ENCODE measurements around the gene DCAF11. TPM values are rescaled to one million over a fixed set of nuclear protein-coding genes. Genes with fewer than 3 reads are reported as not detected.

DCAF11 gene
- total and polyA plus RNA-seq, 2 of the 13 experiments (the other 11 are each of a cell fraction or from before 2014, with no cell fraction given), result 150 to 257 TPM

DNA sequence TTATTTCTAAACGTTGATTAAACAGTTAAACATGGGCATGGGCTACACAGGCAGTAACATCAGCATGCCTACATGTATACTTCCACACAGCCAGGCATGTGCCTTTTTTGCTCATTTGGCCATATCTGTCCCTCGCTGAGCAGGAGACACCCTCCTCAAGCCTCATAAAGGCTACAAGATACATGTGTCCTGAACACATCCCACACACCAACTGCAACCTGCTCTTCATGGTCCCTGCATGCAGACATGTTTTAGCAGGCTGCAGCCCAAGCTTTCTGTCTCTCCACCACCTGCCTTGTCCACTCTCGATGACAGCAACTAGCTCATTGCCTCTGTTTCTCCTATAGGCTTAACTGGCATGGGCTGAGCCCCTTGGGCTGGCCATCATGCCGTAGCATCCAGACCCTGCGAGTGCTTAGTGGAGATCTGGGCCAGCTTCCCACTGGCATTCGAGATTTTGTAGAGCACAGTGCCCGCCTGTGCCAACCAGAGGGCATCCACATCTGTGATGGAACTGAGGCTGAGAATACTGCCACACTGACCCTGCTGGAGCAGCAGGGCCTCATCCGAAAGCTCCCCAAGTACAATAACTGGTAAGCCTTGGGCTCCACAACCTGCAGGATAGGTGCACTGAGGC, 17.9 kb upstream of the DCAF11 start (continued):
- TF ChIP-seq BCLAF1 (IDR thresholded peaks at IDR 0.05) (no peak), MBNL3 (CRISPR knock-in tag; conservative IDR thresholded peaks at IDR 0.05) (no peak), ZSCAN31 (CRISPR knock-in tag; IDR thresholded peaks at IDR 0.05; ENCODE audit: low read depth) (no peak), ZNF709 (CRISPR knock-in tag; IDR thresholded peaks at IDR 0.05) (no peak), ZNF234 (CRISPR knock-in tag; conservative IDR thresholded peaks at IDR 0.05) (no peak), ZNF282 (IDR thresholded peaks at IDR 0.05; ENCODE audit: partially characterized antibody) (no peak), ATF1 (CRISPR knock-in tag; IDR thresholded peaks at IDR 0.05) (no peak), ZNF841 (CRISPR knock-in tag; IDR thresholded peaks at IDR 0.05; ENCODE audit: borderline replicate concordance) (no peak), NFATC3 (CRISPR knock-in tag; IDR thresholded peaks at IDR 0.05) (no peak), ZNF615 (CRISPR knock-in tag; IDR thresholded peaks at IDR 0.05; ENCODE audit: borderline replicate concordance) (no peak), ZNF775 (CRISPR knock-in tag; IDR thresholded peaks at IDR 0.05; ENCODE audit: borderline replicate concordance) (no peak), ZNF205 (CRISPR knock-in tag; IDR thresholded peaks at IDR 0.05) (no peak), ZNF17 (CRISPR knock-in tag; IDR thresholded peaks at IDR 0.05) (no peak), CENPT (CRISPR knock-in tag; IDR thresholded peaks at IDR 0.05; ENCODE audit: low read depth) (no peak), RORA (CRISPR knock-in tag; IDR thresholded peaks at IDR 0.05) (no peak)
- TF ChIP-seq, protein P1, sequence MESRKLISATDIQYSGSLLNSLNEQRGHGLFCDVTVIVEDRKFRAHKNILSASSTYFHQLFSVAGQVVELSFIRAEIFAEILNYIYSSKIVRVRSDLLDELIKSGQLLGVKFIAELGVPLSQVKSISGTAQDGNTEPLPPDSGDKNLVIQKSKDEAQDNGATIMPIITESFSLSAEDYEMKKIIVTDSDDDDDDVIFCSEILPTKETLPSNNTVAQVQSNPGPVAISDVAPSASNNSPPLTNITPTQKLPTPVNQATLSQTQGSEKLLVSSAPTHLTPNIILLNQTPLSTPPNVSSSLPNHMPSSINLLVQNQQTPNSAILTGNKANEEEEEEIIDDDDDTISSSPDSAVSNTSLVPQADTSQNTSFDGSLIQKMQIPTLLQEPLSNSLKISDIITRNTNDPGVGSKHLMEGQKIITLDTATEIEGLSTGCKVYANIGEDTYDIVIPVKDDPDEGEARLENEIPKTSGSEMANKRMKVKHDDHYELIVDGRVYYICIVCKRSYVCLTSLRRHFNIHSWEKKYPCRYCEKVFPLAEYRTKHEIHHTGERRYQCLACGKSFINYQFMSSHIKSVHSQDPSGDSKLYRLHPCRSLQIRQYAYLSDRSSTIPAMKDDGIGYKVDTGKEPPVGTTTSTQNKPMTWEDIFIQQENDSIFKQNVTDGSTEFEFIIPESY (CRISPR knock-in tag; IDR thresholded peaks at IDR 0.05), result no peak
- TF ChIP-seq, protein P2, sequence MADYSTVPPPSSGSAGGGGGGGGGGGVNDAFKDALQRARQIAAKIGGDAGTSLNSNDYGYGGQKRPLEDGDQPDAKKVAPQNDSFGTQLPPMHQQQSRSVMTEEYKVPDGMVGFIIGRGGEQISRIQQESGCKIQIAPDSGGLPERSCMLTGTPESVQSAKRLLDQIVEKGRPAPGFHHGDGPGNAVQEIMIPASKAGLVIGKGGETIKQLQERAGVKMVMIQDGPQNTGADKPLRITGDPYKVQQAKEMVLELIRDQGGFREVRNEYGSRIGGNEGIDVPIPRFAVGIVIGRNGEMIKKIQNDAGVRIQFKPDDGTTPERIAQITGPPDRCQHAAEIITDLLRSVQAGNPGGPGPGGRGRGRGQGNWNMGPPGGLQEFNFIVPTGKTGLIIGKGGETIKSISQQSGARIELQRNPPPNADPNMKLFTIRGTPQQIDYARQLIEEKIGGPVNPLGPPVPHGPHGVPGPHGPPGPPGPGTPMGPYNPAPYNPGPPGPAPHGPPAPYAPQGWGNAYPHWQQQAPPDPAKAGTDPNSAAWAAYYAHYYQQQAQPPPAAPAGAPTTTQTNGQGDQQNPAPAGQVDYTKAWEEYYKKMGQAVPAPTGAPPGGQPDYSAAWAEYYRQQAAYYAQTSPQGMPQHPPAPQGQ (CRISPR knock-in tag; IDR thresholded peaks at IDR 0.05; ENCODE audit: borderline replicate concordance), result no peak
- TF ChIP-seq, protein P3, sequence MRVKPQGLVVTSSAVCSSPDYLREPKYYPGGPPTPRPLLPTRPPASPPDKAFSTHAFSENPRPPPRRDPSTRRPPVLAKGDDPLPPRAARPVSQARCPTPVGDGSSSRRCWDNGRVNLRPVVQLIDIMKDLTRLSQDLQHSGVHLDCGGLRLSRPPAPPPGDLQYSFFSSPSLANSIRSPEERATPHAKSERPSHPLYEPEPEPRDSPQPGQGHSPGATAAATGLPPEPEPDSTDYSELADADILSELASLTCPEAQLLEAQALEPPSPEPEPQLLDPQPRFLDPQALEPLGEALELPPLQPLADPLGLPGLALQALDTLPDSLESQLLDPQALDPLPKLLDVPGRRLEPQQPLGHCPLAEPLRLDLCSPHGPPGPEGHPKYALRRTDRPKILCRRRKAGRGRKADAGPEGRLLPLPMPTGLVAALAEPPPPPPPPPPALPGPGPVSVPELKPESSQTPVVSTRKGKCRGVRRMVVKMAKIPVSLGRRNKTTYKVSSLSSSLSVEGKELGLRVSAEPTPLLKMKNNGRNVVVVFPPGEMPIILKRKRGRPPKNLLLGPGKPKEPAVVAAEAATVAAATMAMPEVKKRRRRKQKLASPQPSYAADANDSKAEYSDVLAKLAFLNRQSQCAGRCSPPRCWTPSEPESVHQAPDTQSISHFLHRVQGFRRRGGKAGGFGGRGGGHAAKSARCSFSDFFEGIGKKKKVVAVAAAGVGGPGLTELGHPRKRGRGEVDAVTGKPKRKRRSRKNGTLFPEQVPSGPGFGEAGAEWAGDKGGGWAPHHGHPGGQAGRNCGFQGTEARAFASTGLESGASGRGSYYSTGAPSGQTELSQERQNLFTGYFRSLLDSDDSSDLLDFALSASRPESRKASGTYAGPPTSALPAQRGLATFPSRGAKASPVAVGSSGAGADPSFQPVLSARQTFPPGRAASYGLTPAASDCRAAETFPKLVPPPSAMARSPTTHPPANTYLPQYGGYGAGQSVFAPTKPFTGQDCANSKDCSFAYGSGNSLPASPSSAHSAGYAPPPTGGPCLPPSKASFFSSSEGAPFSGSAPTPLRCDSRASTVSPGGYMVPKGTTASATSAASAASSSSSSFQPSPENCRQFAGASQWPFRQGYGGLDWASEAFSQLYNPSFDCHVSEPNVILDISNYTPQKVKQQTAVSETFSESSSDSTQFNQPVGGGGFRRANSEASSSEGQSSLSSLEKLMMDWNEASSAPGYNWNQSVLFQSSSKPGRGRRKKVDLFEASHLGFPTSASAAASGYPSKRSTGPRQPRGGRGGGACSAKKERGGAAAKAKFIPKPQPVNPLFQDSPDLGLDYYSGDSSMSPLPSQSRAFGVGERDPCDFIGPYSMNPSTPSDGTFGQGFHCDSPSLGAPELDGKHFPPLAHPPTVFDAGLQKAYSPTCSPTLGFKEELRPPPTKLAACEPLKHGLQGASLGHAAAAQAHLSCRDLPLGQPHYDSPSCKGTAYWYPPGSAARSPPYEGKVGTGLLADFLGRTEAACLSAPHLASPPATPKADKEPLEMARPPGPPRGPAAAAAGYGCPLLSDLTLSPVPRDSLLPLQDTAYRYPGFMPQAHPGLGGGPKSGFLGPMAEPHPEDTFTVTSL (CRISPR knock-in tag; IDR thresholded peaks at IDR 0.05; ENCODE audit: borderline replicate concordance), result no peak
